ENCODE data around the gene C2orf80.
"Not testable (repeated sequence)": the region's sequence is repeated elsewhere in the genome, so short reads cannot be mapped to it uniquely, and the experiment has no call there.

The C2orf80 gene

GRCh38 chr2:208189810-208190503, at the start of gene C2orf80:
Gene C2orf80, minus strand, starts transcription at chr2:208190030. Its CDS starts 3,044 bp downstream, at chr2:208186986.
- no peak for DNase-seq

GRCh38 chr2:208235860-208236259, 46.0 kb upstream of the C2orf80 start:
- no peak for DNase-seq

- no peak for DNase-seq
Observed at GRCh38 chr2:208234786-208235185, 45.0 kb upstream of the C2orf80 start.

- DNase-seq, result no peak
Observed at GRCh38 chr2:208228476-208228875, 38.6 kb upstream of the C2orf80 start.

GRCh38 chr2:208227581-208228232, 37.9 kb upstream of the C2orf80 start:
- no peak for DNase-seq

GRCh38 chr2:208224802-208225201, 35.0 kb upstream of the C2orf80 start:
- DNase-seq, result no peak

- no peak for DNase-seq
Observed at GRCh38 chr2:208222351-208222750, 32.5 kb upstream of the C2orf80 start.

- DNase-seq, result not testable (repeated sequence)
Observed at GRCh38 chr2:208221873-208222272, 32.0 kb upstream of the C2orf80 start.

- no peak for DNase-seq
Observed at GRCh38 chr2:208210688-208211451, 21.0 kb upstream of the C2orf80 start.

DNA sequence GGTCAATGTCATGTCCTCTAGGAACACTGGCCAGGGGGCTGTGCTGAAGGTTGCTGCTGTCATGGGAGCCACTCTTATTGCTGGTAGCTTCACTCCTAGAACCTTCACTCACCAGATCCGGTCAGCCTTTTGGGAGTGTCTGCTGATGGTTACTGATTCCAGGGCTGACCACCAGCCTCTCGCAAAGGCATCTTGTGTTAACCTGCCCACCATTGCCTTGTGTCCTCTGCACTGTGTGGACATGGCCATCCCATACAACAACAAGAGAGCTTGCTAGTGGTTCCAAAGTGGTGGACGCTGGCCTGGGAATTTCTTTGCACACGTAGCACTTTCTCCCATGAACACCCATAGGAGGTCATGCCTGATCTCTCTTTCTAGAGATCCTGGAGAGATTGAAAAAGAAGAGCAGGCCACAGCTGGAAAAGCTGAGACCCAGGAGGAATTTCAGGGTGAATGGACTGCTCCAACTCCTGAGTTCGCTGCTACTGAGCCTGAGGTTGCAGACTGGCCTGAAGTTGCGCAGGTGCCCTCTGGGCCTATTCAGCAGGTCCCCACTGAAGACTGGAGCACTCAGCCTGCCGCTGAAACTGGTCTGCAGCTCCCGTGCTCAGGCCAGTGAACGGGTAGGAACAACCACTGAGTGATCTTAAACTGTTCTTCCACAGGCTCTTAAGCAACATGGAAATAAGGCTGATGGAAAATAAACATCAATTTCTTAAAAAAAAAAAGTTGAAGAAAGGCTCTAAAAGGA, 18.7 kb upstream of the C2orf80 start:
- no peak for DNase-seq

GRCh38 chr2:208207769-208208168, 17.9 kb upstream of the C2orf80 start:
- DNase-seq, result no peak

DNA sequence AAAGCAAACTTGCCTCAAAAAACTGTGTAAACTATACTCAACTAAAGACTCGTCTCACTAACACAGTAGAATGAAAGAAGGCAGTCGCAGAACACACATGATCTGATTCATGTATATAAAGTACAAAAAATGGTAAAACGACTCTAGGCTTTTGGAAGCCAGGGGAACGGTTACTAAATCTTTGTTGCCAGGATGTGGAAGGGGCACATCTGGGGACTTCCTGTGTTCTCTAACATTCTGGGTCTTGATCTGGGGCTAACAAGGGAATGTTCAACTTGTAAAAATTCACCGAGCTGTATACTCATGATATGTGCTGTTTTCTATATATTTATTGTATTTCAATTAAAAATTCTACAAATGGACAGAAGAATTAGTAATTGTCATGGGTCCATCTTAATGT, 14.3 kb upstream of the C2orf80 start:
- no peak for DNase-seq

- DNase-seq, result no peak
Observed at GRCh38 chr2:208195531-208195930, 5.7 kb upstream of the C2orf80 start.

GRCh38 chr2:208192611-208193236, 2.9 kb upstream of the C2orf80 start:
- no peak for DNase-seq

DNA sequence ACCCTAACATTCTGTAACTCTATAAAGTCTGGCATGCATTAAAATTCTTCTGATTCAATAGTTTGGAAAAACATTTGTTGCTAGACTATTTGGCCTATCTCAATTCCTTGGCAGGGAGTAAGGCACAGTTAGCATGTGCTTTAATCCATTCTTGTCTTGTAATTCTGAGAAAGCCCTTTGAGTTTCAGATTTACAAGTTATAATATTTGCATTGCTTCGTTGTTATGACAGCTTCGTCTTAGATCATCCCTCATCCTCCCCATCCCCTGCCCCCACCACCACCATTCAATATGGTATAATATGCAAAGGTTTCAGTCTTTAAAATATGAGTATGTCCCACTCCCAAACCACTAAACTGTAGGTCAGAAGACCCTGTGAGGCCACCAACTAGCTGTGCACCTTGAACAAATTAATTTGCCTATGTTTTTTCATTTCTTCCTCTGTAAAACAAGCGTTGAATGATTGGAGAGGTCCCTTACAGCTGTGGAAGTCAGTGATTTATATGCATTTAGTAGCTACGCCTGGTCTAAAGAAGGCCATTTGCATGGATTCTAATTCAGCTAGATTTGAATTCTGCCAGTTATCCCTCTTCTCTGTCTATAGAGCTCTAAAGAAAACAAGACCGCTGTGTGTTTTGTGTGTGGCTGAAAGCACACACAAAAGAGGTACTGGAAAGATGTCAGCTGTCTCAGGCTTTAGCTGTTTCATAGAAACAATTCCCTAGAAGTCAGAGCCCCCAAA, 591 bp downstream of the C2orf80 start:
- DNase-seq, result no peak

GRCh38 chr2:208186893-208187292, 2.9 kb downstream of the C2orf80 start:
- no peak for DNase-seq

DNA sequence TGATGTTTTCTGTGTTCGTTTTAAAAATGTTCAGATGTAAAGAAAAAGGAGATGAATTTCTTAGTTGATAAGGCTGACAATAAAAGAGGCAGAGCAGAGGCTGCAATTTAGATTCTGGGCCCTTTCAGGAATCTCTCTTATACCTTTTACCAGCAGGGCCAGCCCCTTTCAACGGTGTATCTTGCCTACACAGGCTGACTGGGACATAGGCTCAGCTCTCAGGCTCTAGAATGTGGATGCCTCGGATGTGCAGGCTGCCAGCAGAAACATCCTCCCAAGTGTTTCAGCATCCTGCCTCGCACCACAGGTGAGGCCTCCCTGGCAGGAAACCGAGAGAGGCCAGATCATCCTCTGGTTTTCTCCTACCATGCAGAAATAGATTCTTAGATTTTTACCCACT, 3.4 kb downstream of the C2orf80 start:
- no peak for DNase-seq

GRCh38 chr2:208183972-208184705, 5.7 kb downstream of the C2orf80 start:
- DNase-seq, result no peak

- no peak for DNase-seq
Observed at GRCh38 chr2:208183526-208183925, 6.3 kb downstream of the C2orf80 start.

DNA sequence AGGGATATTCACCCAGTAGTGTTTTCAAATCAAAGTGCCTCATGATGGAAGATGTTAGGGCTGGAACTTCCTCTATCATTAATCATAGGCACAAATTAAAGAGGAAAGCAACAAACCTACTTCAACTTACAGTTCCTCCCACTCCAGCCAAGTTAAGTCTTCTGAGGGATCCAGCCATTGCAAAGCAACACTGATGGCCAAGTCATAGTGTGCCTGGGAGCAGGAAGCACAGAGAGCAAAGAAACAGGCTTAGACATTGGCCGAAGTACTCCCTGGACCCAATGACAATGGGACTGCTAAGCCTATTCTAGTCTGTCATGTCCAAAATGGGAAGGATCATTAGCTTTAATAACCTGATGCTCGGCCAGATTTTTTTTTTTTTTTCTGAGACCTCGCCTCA, 7.0 kb downstream of the C2orf80 start:
- DNase-seq, result no peak

GRCh38 chr2:208179028-208179609, 10.7 kb downstream of the C2orf80 start:
- no peak for DNase-seq

Data from AML-193 (cell line).